GM19193 (cell line): Measurements from ENCODE around the gene SSTR4.

Experiments used
- POLR2A ChIP-seq: IDR thresholded peaks from 4 replicates; pipeline ENCODE4 v1.6.1; 2011; ENCODE audit not compliant: insufficient read depth, insufficient read length; ENCODE audit errors: extremely low read depth

SSTR4 gene, protein sequence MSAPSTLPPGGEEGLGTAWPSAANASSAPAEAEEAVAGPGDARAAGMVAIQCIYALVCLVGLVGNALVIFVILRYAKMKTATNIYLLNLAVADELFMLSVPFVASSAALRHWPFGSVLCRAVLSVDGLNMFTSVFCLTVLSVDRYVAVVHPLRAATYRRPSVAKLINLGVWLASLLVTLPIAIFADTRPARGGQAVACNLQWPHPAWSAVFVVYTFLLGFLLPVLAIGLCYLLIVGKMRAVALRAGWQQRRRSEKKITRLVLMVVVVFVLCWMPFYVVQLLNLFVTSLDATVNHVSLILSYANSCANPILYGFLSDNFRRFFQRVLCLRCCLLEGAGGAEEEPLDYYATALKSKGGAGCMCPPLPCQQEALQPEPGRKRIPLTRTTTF

GRCh38 chr20:23034721-23035671 is at the start of gene SSTR4:
SSTR4 (plus strand) TSS chr20:23035312; CDS start chr20:23035484, 172 bp downstream.
- no peak for TF ChIP-seq POLR2A

- TF ChIP-seq POLR2A: no peak
These were observed 48.5 kb upstream of the SSTR4 start for GRCh38 chr20:22986601-22987000.

DNA sequence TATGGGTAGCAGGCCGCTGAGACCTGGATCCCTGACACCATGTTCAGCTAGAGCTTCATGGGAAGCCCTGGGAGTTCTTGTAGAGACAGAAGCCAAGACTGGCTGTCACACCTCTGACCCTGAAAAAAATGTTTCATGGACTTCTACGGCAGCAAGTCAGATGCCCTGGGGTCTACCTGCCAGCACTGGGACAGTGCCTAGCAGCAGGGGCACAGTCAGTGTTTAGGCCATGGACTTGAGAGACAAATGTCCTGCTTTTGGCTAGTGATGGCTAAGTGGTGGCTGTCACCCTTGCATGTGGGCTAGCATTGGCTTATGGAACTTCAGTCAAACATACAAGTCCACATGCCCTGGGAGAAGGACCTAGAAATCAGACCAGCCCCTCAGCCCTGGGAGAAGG is 41.3 kb upstream of the SSTR4 start:
- TF ChIP-seq POLR2A: no peak

DNA sequence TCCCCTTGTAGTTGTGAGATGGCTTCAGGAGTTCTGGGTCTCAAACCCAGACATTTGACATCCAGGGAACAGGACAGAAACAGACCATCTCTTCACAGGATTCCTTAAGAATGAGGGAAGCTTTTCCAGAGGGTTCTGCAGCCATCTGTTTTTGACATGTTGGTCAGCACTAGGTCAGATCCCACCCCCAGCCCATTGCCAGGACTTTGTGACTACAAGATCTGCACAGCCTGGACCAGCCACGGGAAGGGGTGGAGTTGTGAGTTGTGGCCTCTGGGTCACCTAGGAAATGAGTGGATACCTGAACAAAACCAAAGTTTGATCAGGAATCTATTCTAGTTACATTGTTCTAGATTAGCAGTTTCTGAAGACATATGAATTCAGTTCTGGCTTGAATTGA is 39.2 kb upstream of the SSTR4 start:
- no peak for TF ChIP-seq POLR2A

- no peak for TF ChIP-seq POLR2A
These were observed 36.6 kb upstream of the SSTR4 start for GRCh38 chr20:22998476-22998875.

DNA sequence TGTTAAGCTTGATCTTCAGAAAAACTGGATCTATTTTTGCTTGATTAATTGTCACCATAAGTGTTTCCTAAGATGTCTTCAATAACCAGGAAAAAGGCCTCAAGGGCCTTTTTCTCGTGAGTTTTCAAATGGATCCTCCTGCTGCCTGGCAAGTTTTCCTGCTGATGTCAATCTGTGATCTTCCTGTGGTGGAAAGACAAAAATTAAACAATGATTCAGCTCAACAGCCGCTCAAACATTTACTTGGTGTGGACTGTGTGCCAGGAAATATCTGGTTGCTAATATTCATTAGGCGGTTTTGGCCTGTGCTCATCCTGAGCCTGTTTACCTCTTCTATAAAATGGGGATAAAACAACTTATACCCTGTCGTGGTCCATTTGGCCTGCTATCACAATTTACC is 35.4 kb upstream of the SSTR4 start:
- TF ChIP-seq POLR2A: no peak

GRCh38 chr20:23000232-23000947 is 34.7 kb upstream of the SSTR4 start:
- no peak for TF ChIP-seq POLR2A

- no peak for TF ChIP-seq POLR2A
These were observed 32.8 kb upstream of the SSTR4 start for GRCh38 chr20:23002276-23002675.

DNA sequence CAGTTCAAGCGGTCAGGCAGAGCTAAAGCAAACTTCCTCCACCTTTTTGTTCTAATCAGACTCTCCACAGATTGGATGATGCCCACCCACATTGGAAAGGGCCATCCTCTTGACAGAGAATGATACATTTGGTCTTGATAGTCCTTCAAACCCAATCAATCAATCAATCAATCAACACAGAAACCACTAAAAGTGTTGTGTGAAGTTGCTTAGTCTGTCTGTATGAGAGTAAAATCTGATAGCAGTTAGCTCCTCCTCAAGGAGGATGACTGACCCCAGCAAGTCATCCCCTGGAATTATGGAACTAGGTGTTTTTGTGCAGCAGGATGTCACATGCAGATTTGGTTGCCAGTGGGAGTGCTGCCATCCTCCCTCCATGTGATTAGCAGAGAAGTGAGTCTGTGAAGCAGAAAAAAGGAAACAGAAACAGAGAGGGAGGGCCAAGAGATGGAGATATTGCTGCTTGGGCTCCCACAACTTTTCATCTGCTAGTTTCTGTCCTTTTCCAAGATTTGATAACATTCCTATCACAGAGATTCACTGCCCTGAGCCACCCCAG is 32.0 kb upstream of the SSTR4 start:
- TF ChIP-seq POLR2A: no peak

- TF ChIP-seq POLR2A: no peak
These were observed 31.1 kb upstream of the SSTR4 start for GRCh38 chr20:23003881-23004460.

GRCh38 chr20:23005776-23006175 is 29.3 kb upstream of the SSTR4 start:
- TF ChIP-seq POLR2A: no peak

- TF ChIP-seq POLR2A: no peak
These were observed 27.6 kb upstream of the SSTR4 start for GRCh38 chr20:23007462-23007861.

- TF ChIP-seq POLR2A: no peak
These were observed 27.0 kb upstream of the SSTR4 start for GRCh38 chr20:23007886-23008655.

DNA sequence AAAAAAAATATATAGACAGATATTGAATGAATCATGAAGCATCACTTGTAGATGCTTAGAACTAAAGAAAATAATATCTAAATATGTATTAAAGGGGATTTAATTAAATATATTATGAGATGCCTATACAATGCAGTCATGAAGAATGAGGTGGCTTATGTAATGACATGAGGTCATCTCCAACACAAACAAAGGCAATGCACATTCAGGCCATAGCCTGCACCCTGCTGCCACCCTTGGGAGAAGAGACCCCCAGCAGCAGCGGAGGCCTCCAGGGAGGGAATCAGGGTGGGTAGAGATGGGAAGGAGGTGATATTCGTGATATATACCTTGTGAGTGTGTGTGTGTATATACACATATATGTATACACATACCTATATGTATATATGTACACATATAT is 26.4 kb upstream of the SSTR4 start:
- no peak for TF ChIP-seq POLR2A
